GM12878 (cell line): ENCODE measurements around the gene ICA1L. TPM values are rescaled to one million over a fixed set of nuclear protein-coding genes. Genes with fewer than 3 reads are reported as not detected.

ENCODE experiments used
- ATAC-seq: fragments of 200-7000 bp; cut with Tn5 transposase; 3 replicates; pipeline ENCODE4 v1.9.1; 2020; ENCODE audit warnings: mild to moderate bottlenecking, moderate library complexity
- BruUV-seq: library from RNA; stranded (reverse); fragments of 400-500 nt; replicated peaks from 2 replicates; lab custom pipeline; 2021; lab: Mats Ljungman, UMichigan
- CTCF ChIA-PET: fragments of 300-600 bp; sonication (Branson Sonifier 250); formaldehyde crosslinking; extraction: SDS; loops from one replicate; lab custom pipeline; 2021; ENCODE audit warnings: inconsistent platforms; lab: Yijun Ruan, JAX
- POLR2A ChIA-PET: fragments of 350-600 bp; formaldehyde crosslinking; extraction: SDS; loops from one replicate; lab custom pipeline; 2021; ENCODE audit warnings: inconsistent platforms; lab: Charles Lee
- RAD21 ChIA-PET: fragments of 300-600 bp; sonication (Branson Sonifier 250); formaldehyde crosslinking; loops from one replicate; lab custom pipeline; 2023; ENCODE audit warnings: antibody characterized with exemption; ENCODE audit not compliant: unreplicated experiment; lab: Charles Lee
- SMC1A ChIA-PET: fragments of 300-600 bp; sonication (Branson Sonifier 250); formaldehyde crosslinking; loops from one replicate; lab custom pipeline; 2023; ENCODE audit not compliant: unreplicated experiment, uncharacterized antibody; lab: Charles Lee
- DNase-seq: peaks from one replicate; pipeline ENCODE4 v3.0.0-alpha.2; 2011; ENCODE audit warnings: low read depth, low spot score
- FAIRE-seq: peaks from 3 replicates; lab custom pipeline; 2011; peaks lifted over from hg19 to GRCh38; lab: Jason Lieb, UNC
- H2AFZ ChIP-seq: 2 replicates; pipeline ENCODE4 v1.6.0; 2011; ENCODE audit warnings: low read depth, low read length, control low read depth; ENCODE audit not compliant: control insufficient read depth
- H3K27ac ChIP-seq: 2 replicates; pipeline ENCODE4 v1.5.1; 2011; ENCODE audit warnings: control low read depth; ENCODE audit not compliant: control insufficient read depth, insufficient read depth
- H3K27me3 ChIP-seq, 2 experiments: replicated peaks in 1 of 2; 2 replicates each; pipeline versions ENCODE4 v1.6.0 to v1.6.1; 2011; ENCODE audit warnings: low read length in 1 of 2; ENCODE audit not compliant: control insufficient read depth in 2 of 2, insufficient read depth in 2 of 2
- H3K36me3 ChIP-seq, 2 experiments: 2 replicates each; pipeline ENCODE4 v1.5.1; 2011; ENCODE audit warnings: low read length in 1 of 2; ENCODE audit not compliant: control insufficient read depth in 2 of 2, insufficient read depth in 2 of 2
- H3K4me1 ChIP-seq: 2 replicates; pipeline ENCODE4 v1.6.1; 2011; ENCODE audit warnings: mild to moderate bottlenecking, low read length, moderate library complexity, mixed read lengths; ENCODE audit not compliant: control insufficient read depth, insufficient read depth
- H3K4me2 ChIP-seq: 2 replicates; pipeline ENCODE4 v1.6.0; 2011; ENCODE audit warnings: control low read depth; ENCODE audit not compliant: control insufficient read depth, insufficient read depth
- H3K4me3 ChIP-seq: fragments of 200-600 bp; sonication (generic); 2 replicates; pipeline ENCODE4 v1.5.1; 2016
- H3K79me2 ChIP-seq: 2 replicates; pipeline ENCODE4 v1.6.0; 2011; ENCODE audit warnings: low read length; ENCODE audit not compliant: control insufficient read depth, insufficient read depth
- H3K9ac ChIP-seq: 2 replicates; pipeline ENCODE4 v1.8.0; 2011; ENCODE audit warnings: low read length, control low read depth, mixed read lengths; ENCODE audit not compliant: control insufficient read depth, insufficient read depth
- H3K9me3 ChIP-seq: replicated peaks from 3 replicates; pipeline ENCODE4 v1.5.1; 2011; ENCODE audit warnings: mild to moderate bottlenecking, low read length; ENCODE audit not compliant: control insufficient read depth, insufficient read depth
- H4K20me1 ChIP-seq: 2 replicates; pipeline ENCODE4 v1.6.0; 2011; ENCODE audit not compliant: control insufficient read depth, insufficient read depth
- CHD2 ChIP-seq: IDR thresholded peaks from 2 replicates; pipeline ENCODE4 v1.6.1; 2011; ENCODE audit warnings: low read depth, low read length, improper control_type of control experiment, borderline replicate concordance
- CHD4 ChIP-seq: fragments of 200-600 bp; sonication (generic); IDR thresholded peaks from 2 replicates; pipeline ENCODE4 v1.6.1; 2016; ENCODE audit warnings: mild to moderate bottlenecking
- CREB1 ChIP-seq: IDR thresholded peaks from 2 replicates; pipeline ENCODE4 v1.6.1; 2012; ENCODE audit warnings: low read depth, mild to moderate bottlenecking, inconsistent platforms
- E2F8 ChIP-seq: fragments of 450-650 bp; IDR thresholded peaks from 2 replicates; pipeline ENCODE4 v1.6.1; 2018; ENCODE audit warnings: mild to moderate bottlenecking, low read depth, moderate library complexity; ENCODE audit not compliant: partially characterized antibody
- IRF5 ChIP-seq: fragments of 450-650 bp; IDR thresholded peaks from 2 replicates; pipeline ENCODE4 v1.6.1; 2017; ENCODE audit warnings: borderline replicate concordance
- NBN ChIP-seq: fragments of 450-650 bp; IDR thresholded peaks from 2 replicates; pipeline ENCODE4 v1.6.1; 2016
- NFIC ChIP-seq: IDR thresholded peaks from 2 replicates; pipeline ENCODE4 v1.6.1; 2012; ENCODE audit warnings: low read depth, mild to moderate bottlenecking, inconsistent platforms, low read length, moderate library complexity
- NFYA ChIP-seq: IDR thresholded peaks from 2 replicates; pipeline ENCODE4 v1.6.1; 2011; ENCODE audit warnings: low read depth, mild to moderate bottlenecking, low read length, improper control_type of control experiment, borderline replicate concordance
- PAX8 ChIP-seq: fragments of 450-650 bp; IDR thresholded peaks from 2 replicates; pipeline ENCODE4 v1.6.1; 2017; ENCODE audit warnings: mild to moderate bottlenecking, moderate library complexity
- RFX5 ChIP-seq: IDR thresholded peaks from 2 replicates; pipeline ENCODE4 v1.6.1; 2011; ENCODE audit warnings: low read depth, low read length, improper control_type of control experiment
- SUZ12 ChIP-seq: fragments of 200-600 bp; sonication (generic); IDR thresholded peaks from one replicate; pipeline ENCODE4 v1.6.1; 2018; ENCODE audit warnings: antibody characterized with exemption, mild to moderate bottlenecking; ENCODE audit not compliant: unreplicated experiment
- USF1 ChIP-seq: IDR thresholded peaks from 2 replicates; pipeline ENCODE4 v1.6.1; 2011; ENCODE audit warnings: borderline replicate concordance, low read depth, mild to moderate bottlenecking, moderate library complexity, mixed read lengths, low read length; ENCODE audit not compliant: insufficient read depth; ENCODE audit errors: extremely low read length
- YBX1 ChIP-seq: fragments of 450-650 bp; IDR thresholded peaks from 2 replicates; pipeline ENCODE4 v1.6.1; 2016; ENCODE audit warnings: antibody characterized with exemption
- ZBTB33 ChIP-seq: fragments of 450-650 bp; IDR thresholded peaks from 2 replicates; pipeline ENCODE4 v1.6.1; 2017; ENCODE audit warnings: mild to moderate bottlenecking
- ZNF207 ChIP-seq: fragments of 450-650 bp; IDR thresholded peaks from 2 replicates; pipeline ENCODE4 v1.6.1; 2014; ENCODE audit warnings: antibody characterized with exemption, mild to moderate bottlenecking, borderline replicate concordance
- ZNF24 ChIP-seq: fragments of 450-650 bp; IDR thresholded peaks from 2 replicates; pipeline ENCODE4 v1.6.1; 2017; ENCODE audit warnings: antibody characterized with exemption, mild to moderate bottlenecking
- WGBS: methylation state at CpG from one replicate; pipeline ENCODE4 v1.1.6; 2016; ENCODE audit warnings: low lambda C conversion rate; ENCODE audit not compliant: insufficient replicate concordance, insufficient coverage; ENCODE audit errors: missing lambda C conversion rate; 5-methylcytosine and 5-hydroxymethylcytosine counted together
- in situ Hi-C: fragments of 300-500 bp; cut with MboI; formaldehyde crosslinking; loops from 9 replicates; pipeline ENCODE4 v1.14.3; 2018; ENCODE audit warnings: mixed read lengths
- intact Hi-C: fragments of 100-400 bp; cut with micrococcal nuclease; formaldehyde crosslinking; loops from one replicate; pipeline ENCODE4 v1.14.2; 2022; ENCODE audit not compliant: unreplicated experiment
- polyA plus RNA-seq, 11 experiments: library from polyadenylated mRNA; depleted of rRNA in 4 of 11; unstranded in 6 of 11; stranded (reverse) in 5 of 11; fragments of >200 nt; fragmentation: Nextera tagmentation in 4 of 11; fragmentation: Illumina TruSeq in 1 of 11; extraction: Ambion mirVana in 4 of 11; extraction: Trizol in 1 of 11; gene quantifications; 1 replicate in 1 of 11; 2 replicates in 10 of 11; pipeline versions ENCODE4 v1.2.1 to v1.2.3, GENCODE V29; 2011 to 2016; ENCODE audit warnings: inconsistent platforms in 2 of 11, missing spikeins in 2 of 11, low read depth in 1 of 11
- total RNA-seq, 4 experiments: library from RNA; depleted of rRNA in 3 of 4; stranded (reverse); fragments of >200 nt in 3 of 4; fragmentation: Illumina TruSeq in 1 of 4; extraction: Trizol in 1 of 4; gene quantifications; 2 replicates each; pipeline versions ENCODE4 v1.2.1 to v1.2.3, GENCODE V29; 2013 to 2021

Gene ICA1L
- total and polyA plus RNA-seq, 10 of the 15 experiments (the other 5 are each of a cell fraction or from before 2014, with no cell fraction given), result 0.85 to 7.4 (median 3.6) TPM

- no peaks in the 10 kb centered on the region for H3K9me3 ChIP-seq
- no peaks in the 10 kb centered on the region for H3K36me3 ChIP-seq
- TF ChIP-seq ZBTB33 (no peak), YBX1 (no peak), PAX8 (no peak), E2F8 (no peak), CHD2 (no peak), RFX5 (no peak), IRF5 (no peak), NBN (no peak), NFIC (no peak), CREB1 (no peak), SUZ12 (no peak), ZNF24 (no peak), USF1 (no peak), CHD4 (no peak), NFYA (no peak), ZNF207 (no peak)
- intact Hi-C loops (no loop called here), in situ Hi-C loops (no loop called here)
- H4K20me1 ChIP-seq, result no peaks in the 10 kb centered on the region
- FAIRE-seq (no peak), DNase-seq (no peak), ATAC-seq (no peak)
- no peaks in the 10 kb centered on the region for H3K79me2 ChIP-seq
- 97% methylated on average over 6 of the region's 6 CpGs for WGBS
- ChIA-PET POLR2A (interaction anchor here (0.6 kb wide), 1 partner anchor 693 kb away, joined by 3 read pairs; no protein-coding TSS in a partner anchor), CTCF (interaction anchor here (1.4 kb wide), 1 partner anchor 184 kb away, joined by 3 read pairs; no protein-coding TSS in a partner anchor), SMC1A (no interaction called here), RAD21 (interaction anchor here (1.9 kb wide), 1 partner anchor 185 kb away, joined by 4 read pairs; no protein-coding TSS in a partner anchor)
- H2AFZ ChIP-seq, result no peak overlapping the region
- no peaks in the 10 kb centered on the region for H3K27me3 ChIP-seq
- H3K4me2 ChIP-seq, result no peak overlapping the region
- BruUV-seq, result no TSS peak
- H3K9ac ChIP-seq, result no peak overlapping the region
- H3K4me3 ChIP-seq, result no peak overlapping the region
- no peak overlapping the region for H3K27ac ChIP-seq
- H3K4me1 ChIP-seq, result no peaks in the 10 kb centered on the region
Observed at GRCh38 chr2:202773301-202773973, 98.1 kb downstream of the ICA1L start.
